ENCODE results near the gene DDX19B.
"Not testable (repeated sequence)": the region's sequence is repeated elsewhere in the genome, so short reads cannot be mapped to it uniquely, and the experiment has no call there.

The DDX19B gene

GRCh38 chr16:70298988-70299938 is at the start of gene DDX19B:
TSS of gene DDX19B (plus strand) at chr16:70299186. CDS start at chr16:70299298, 112 bp downstream.
- DNase-seq, result peak; percentile 54

- not testable (repeated sequence) for DNase-seq
Observed at GRCh38 chr16:70249697-70250096, 49.3 kb upstream of the DDX19B start.

GRCh38 chr16:70250748-70251628 is 48.0 kb upstream of the DDX19B start:
- peak; percentile 2 for DNase-seq

GRCh38 chr16:70251629-70252354 is 47.2 kb upstream of the DDX19B start, which contains the start of gene EXOSC6:
TSS of gene EXOSC6 (minus strand) at chr16:70251940. CDS start at chr16:70251900, 40 bp downstream.
- DNase-seq, result peak; percentile 91

- DNase-seq, result no peak
Observed at GRCh38 chr16:70252355-70252988, 46.5 kb upstream of the DDX19B start.

GRCh38 chr16:70253291-70254106 is 45.5 kb upstream of the DDX19B start:
- peak; percentile 29 for DNase-seq

- no peak for DNase-seq
Observed at GRCh38 chr16:70254180-70254964, 44.6 kb upstream of the DDX19B start.

- no peak for DNase-seq
Observed at GRCh38 chr16:70254965-70255286, 44.1 kb upstream of the DDX19B start.

- no peak for DNase-seq
Observed at GRCh38 chr16:70255574-70255973, 43.4 kb upstream of the DDX19B start.

- no peak for DNase-seq
Observed at GRCh38 chr16:70257391-70257790, 41.6 kb upstream of the DDX19B start.

- DNase-seq, result no peak
Observed at GRCh38 chr16:70258065-70258464, 40.9 kb upstream of the DDX19B start.

GRCh38 chr16:70258946-70259345 is 40.0 kb upstream of the DDX19B start:
- no peak for DNase-seq

- not testable (repeated sequence) for DNase-seq
Observed at GRCh38 chr16:70259903-70260302, 39.1 kb upstream of the DDX19B start.

GRCh38 chr16:70267516-70267915 is 31.5 kb upstream of the DDX19B start:
- DNase-seq, result peak; percentile 30

GRCh38 chr16:70267922-70268321 is 31.1 kb upstream of the DDX19B start:
- DNase-seq, result not testable (repeated sequence)

- no peak for DNase-seq
Observed at GRCh38 chr16:70269471-70269870, 29.5 kb upstream of the DDX19B start.

GRCh38 chr16:70270176-70270575 is 28.8 kb upstream of the DDX19B start:
- no peak for DNase-seq

- no peak for DNase-seq
Observed at GRCh38 chr16:70271696-70272095, 27.3 kb upstream of the DDX19B start.

- DNase-seq, result no peak
Observed at GRCh38 chr16:70276392-70276791, 22.6 kb upstream of the DDX19B start.

GRCh38 chr16:70287304-70287971 is 11.5 kb upstream of the DDX19B start:
- not testable (repeated sequence) for DNase-seq
